ENCODE data around the gene GPR17.

DNA sequence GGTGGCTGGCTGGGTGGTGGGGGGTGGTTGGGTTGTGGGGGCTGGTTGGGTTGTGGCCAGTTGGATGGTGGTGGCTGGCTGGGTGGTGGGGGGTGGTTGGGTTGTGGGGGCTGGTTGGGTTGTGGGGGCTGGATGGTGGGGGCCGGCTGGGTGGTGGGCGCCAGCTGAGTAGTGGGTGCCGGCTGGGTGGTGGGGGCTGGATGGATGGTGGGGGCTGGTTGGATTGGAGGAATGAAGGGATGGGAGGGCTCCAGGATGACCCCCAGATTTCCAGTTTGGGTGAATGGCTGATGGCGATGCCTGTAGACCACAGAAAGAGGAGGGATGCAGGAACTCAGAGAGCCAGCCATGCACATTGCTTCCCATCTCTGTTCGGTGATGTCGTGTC, 26.8 kb upstream of the GPR17 start:
- TF ChIP-seq POLR2AphosphoS5 (IDR thresholded peaks at IDR 0.05; ENCODE audit: low read depth, low read length) = no peak
- TF ChIP-seq POLR2A (IDR thresholded peaks at IDR 0.05; ENCODE audit: low read depth, low read length) = no peak
